MG63 (cell line): Measurements from ENCODE around the gene NIT2. TPM values are rescaled to one million over a fixed set of nuclear protein-coding genes. Genes with fewer than 3 reads are reported as not detected.

Experiments used
- DNase-seq: peaks from one replicate; pipeline ENCODE4 v3.0.0-alpha.2; 2020
- H3K27me3 ChIP-seq: fragments of 250-450 bp; sonication (Bioruptor Pico); 2 replicates; pipeline ENCODE4 v1.5.1; 2020; ENCODE audit warnings: mild to moderate bottlenecking, moderate library complexity
- H3K36me3 ChIP-seq: fragments of 250-450 bp; sonication (Bioruptor Pico); 2 replicates; pipeline ENCODE4 v1.5.1; 2020; ENCODE audit warnings: mild to moderate bottlenecking, moderate library complexity
- H3K4me3 ChIP-seq: fragments of 250-450 bp; sonication (Bioruptor Pico); 2 replicates; pipeline ENCODE4 v1.5.1; 2020; ENCODE audit warnings: mild to moderate bottlenecking, moderate library complexity
- H3K9me3 ChIP-seq: fragments of 250-450 bp; sonication (Bioruptor Pico); 2 replicates; pipeline ENCODE4 v1.5.1; 2020; ENCODE audit warnings: mild to moderate bottlenecking, moderate library complexity
- total RNA-seq: library from RNA; depleted of rRNA; stranded (reverse); fragments of >200 nt; shearing (Covaris generic); gene quantifications from 2 replicates; pipeline ENCODE4 v1.2.3, GENCODE V29; 2014; ENCODE audit warnings: low replicate concordance

Gene NIT2
- total RNA-seq, 1 experiment from 2014 or later: 108 TPM

- Histone ChIP-seq H3K36me3 (peaks cover 91% of the 10 kb centered on the region), H3K27me3 (no peaks in the 10 kb centered on the region), H3K9me3 (no peaks in the 10 kb centered on the region), H3K4me3 (no peak overlapping the region)
- no peak for DNase-seq
Observed at GRCh38 chr3:100364421-100364820, 29.9 kb downstream of the NIT2 start.

- H3K27me3 ChIP-seq: no peaks in the 10 kb centered on the region
- no peaks in the 10 kb centered on the region for H3K9me3 ChIP-seq
- no peak overlapping the region for H3K4me3 ChIP-seq
- H3K36me3 ChIP-seq: peaks cover 96% of the 10 kb centered on the region
- no peak for DNase-seq
Observed at GRCh38 chr3:100366424-100366823, 31.9 kb downstream of the NIT2 start.

- Histone ChIP-seq H3K4me3 (no peak overlapping the region), H3K27me3 (no peaks in the 10 kb centered on the region), H3K36me3 (peaks cover 97% of the 10 kb centered on the region), H3K9me3 (no peaks in the 10 kb centered on the region)
- DNase-seq: no peak
Observed at GRCh38 chr3:100368441-100368840, 33.9 kb downstream of the NIT2 start.

GRCh38 chr3:100370756-100371155, 36.2 kb downstream of the NIT2 start:
- DNase-seq: no peak
- no peak overlapping the region for H3K4me3 ChIP-seq
- no peaks in the 10 kb centered on the region for H3K27me3 ChIP-seq
- peaks cover 97% of the 10 kb centered on the region for H3K36me3 ChIP-seq
- no peaks in the 10 kb centered on the region for H3K9me3 ChIP-seq

- no peak for DNase-seq
- Histone ChIP-seq H3K9me3 (no peaks in the 10 kb centered on the region), H3K27me3 (no peaks in the 10 kb centered on the region), H3K36me3 (peaks cover 79% of the 10 kb centered on the region), H3K4me3 (no peak overlapping the region)
Observed at GRCh38 chr3:100374521-100374920, 40.0 kb downstream of the NIT2 start.

GRCh38 chr3:100376301-100376700, 41.7 kb downstream of the NIT2 start:
- no peaks in the 10 kb centered on the region for H3K9me3 ChIP-seq
- DNase-seq: no peak
- no peaks in the 10 kb centered on the region for H3K27me3 ChIP-seq
- peaks cover 78% of the 10 kb centered on the region for H3K36me3 ChIP-seq
- no peak overlapping the region for H3K4me3 ChIP-seq

GRCh38 chr3:100384733-100385525, 50.4 kb downstream of the NIT2 start:
- no peaks in the 10 kb centered on the region for H3K27me3 ChIP-seq
- no peak overlapping the region for H3K4me3 ChIP-seq
- H3K36me3 ChIP-seq: peaks cover 93% of the 10 kb centered on the region
- no peak for DNase-seq
- H3K9me3 ChIP-seq: peaks cover 16% of the 10 kb centered on the region

- no peak for DNase-seq
- Histone ChIP-seq H3K27me3 (no peaks in the 10 kb centered on the region), H3K36me3 (peaks cover 91% of the 10 kb centered on the region), H3K9me3 (peaks cover 20% of the 10 kb centered on the region), H3K4me3 (no peak overlapping the region)
Observed at GRCh38 chr3:100386437-100387074, 52.0 kb downstream of the NIT2 start.

GRCh38 chr3:100389025-100389424, 54.5 kb downstream of the NIT2 start:
- Histone ChIP-seq H3K4me3 (no peak overlapping the region), H3K36me3 (peaks cover 89% of the 10 kb centered on the region), H3K9me3 (peaks cover 20% of the 10 kb centered on the region), H3K27me3 (no peaks in the 10 kb centered on the region)
- no peak for DNase-seq

- Histone ChIP-seq H3K9me3 (no peaks in the 10 kb centered on the region), H3K4me3 (no peak overlapping the region), H3K36me3 (peaks cover 64% of the 10 kb centered on the region), H3K27me3 (no peaks in the 10 kb centered on the region)
- DNase-seq: no peak
Observed at GRCh38 chr3:100395679-100396431, 61.3 kb downstream of the NIT2 start.

- H3K4me3 ChIP-seq: no peak overlapping the region
- no peaks in the 10 kb centered on the region for H3K9me3 ChIP-seq
- H3K27me3 ChIP-seq: no peaks in the 10 kb centered on the region
- DNase-seq: no peak
- peaks cover 55% of the 10 kb centered on the region for H3K36me3 ChIP-seq
Observed at GRCh38 chr3:100396967-100397366, 62.4 kb downstream of the NIT2 start.

- Histone ChIP-seq H3K4me3 (peak overlapping the region; percentile 78), H3K27me3 (no peaks in the 10 kb centered on the region), H3K36me3 (peaks cover 31% of the 10 kb centered on the region), H3K9me3 (no peaks in the 10 kb centered on the region)
- no peak for DNase-seq
Observed at GRCh38 chr3:100399341-100400071, 64.9 kb downstream of the NIT2 start.

GRCh38 chr3:100400419-100400779, 65.8 kb downstream of the NIT2 start:
- DNase-seq: peak; percentile 35
- no peaks in the 10 kb centered on the region for H3K27me3 ChIP-seq
- peaks cover 27% of the 10 kb centered on the region for H3K36me3 ChIP-seq
- H3K4me3 ChIP-seq: peak overlapping the region; percentile 78
- peaks cover under 1% of the 10 kb centered on the region; the same call in 1 of the 2 replicates for H3K9me3 ChIP-seq

GRCh38 chr3:100400780-100401673, 66.5 kb downstream of the NIT2 start, which contains the start of the genes LNP1 and TOMM70:
Gene LNP1, plus strand, starts transcription at chr3:100401539. Its CDS starts 28,191 bp downstream, at chr3:100429730.
Gene TOMM70, minus strand, starts transcription at chr3:100401089. Its CDS starts 140 bp downstream, at chr3:100400949.
- Histone ChIP-seq H3K27me3 (no peaks in the 10 kb centered on the region), H3K4me3 (peak within 1 kb of the TSS; percentile 78), H3K9me3 (peaks cover 4% of the 10 kb centered on the region; the same call in 1 of the 2 replicates), H3K36me3 (peaks cover 27% of the 10 kb centered on the region)
- peak; percentile 99 for DNase-seq

GRCh38 chr3:100401674-100402041, 67.1 kb downstream of the NIT2 start:
- Histone ChIP-seq H3K4me3 (peak overlapping the region; percentile 78), H3K9me3 (peaks cover 4% of the 10 kb centered on the region), H3K36me3 (peaks cover 25% of the 10 kb centered on the region), H3K27me3 (no peaks in the 10 kb centered on the region)
- peak; percentile 64 for DNase-seq

GRCh38 chr3:100402256-100402655, 67.7 kb downstream of the NIT2 start:
- Histone ChIP-seq H3K4me3 (peak overlapping the region; percentile 78), H3K9me3 (peaks cover 8% of the 10 kb centered on the region), H3K36me3 (peaks cover 24% of the 10 kb centered on the region), H3K27me3 (no peaks in the 10 kb centered on the region)
- no peak for DNase-seq
